ENCODE results near the gene CFAP46. TPM values are rescaled to one million over a fixed set of nuclear protein-coding genes. Genes with fewer than 3 reads are reported as not detected.

CFAP46 gene
- total and polyA plus RNA-seq, 2 of the 8 experiments (the other 6 are each of a cell fraction or from before 2014, with no cell fraction given): 2.6 to 4.8 TPM

- no peak for TF ChIP-seq KDM4A (IDR thresholded peaks at IDR 0.05; ENCODE audit: low read depth, low read length, severe bottlenecking)
Observed at GRCh38 chr10:132937861-132938260, 4.5 kb downstream of the CFAP46 start (continued).
